ENCODE data around the gene HPSE2. TPM values are rescaled to one million over a fixed set of nuclear protein-coding genes. Genes with fewer than 3 reads are reported as not detected.

HPSE2 gene
- total and polyA plus RNA-seq, 2 of the 8 experiments (the other 6 are each of a cell fraction or from before 2014, with no cell fraction given) = 0.41 to 0.58 TPM

- Histone ChIP-seq H3K79me1 (ENCODE audit: low read depth, low read length) (no peaks in the 10 kb centered on the region), H3K4ac (replicated peaks; ENCODE audit: insufficient read length, low read depth, low read length) (no peak overlapping the region), H3K36me3 (ENCODE audit: control insufficient read depth in 2 of 4, insufficient read depth in 4 of 4, low read length in 3 of 4) (no peaks in the 10 kb centered on the region), H3K56ac (replicated peaks; ENCODE audit: insufficient read length, low read depth, low read length) (no peak overlapping the region), H3K9ac (replicated peaks in 1 of 4; ENCODE audit: extremely low read depth in 1 of 4, low read depth in 3 of 4, low read length in 3 of 4) (no peak overlapping the region; a peak in 1 of 7 replicates), H2BK120ac (replicated peaks; ENCODE audit: low read depth, low read length) (no peak overlapping the region), H3K4me1 (replicated peaks in 1 of 4; ENCODE audit: control insufficient read depth in 3 of 4, insufficient read depth in 4 of 4, low read length in 3 of 4) (0 out of 7 replicates have a peak, but pooled peaks cover 0 to 3% (median 0%) of the 10 kb centered on the region in 4 experiments), H2AFZ (ENCODE audit: low read length) (no peak overlapping the region; the same call in 1 of the 2 replicates), H2BK15ac (ENCODE audit: low read length) (no peak overlapping the region), H3K79me2 (ENCODE audit: control insufficient read depth in 1 of 2, insufficient read depth in 2 of 2, low read length in 2 of 2) (no peaks in the 10 kb centered on the region), H3K23ac (ENCODE audit: insufficient read length) (no peak overlapping the region), H2AK5ac (ENCODE audit: low read depth, low read length) (no peak overlapping the region), H2BK20ac (ENCODE audit: low read length) (no peak overlapping the region), H4K20me1 (replicated peaks in 1 of 2; ENCODE audit: control insufficient read depth in 1 of 2, insufficient read depth in 2 of 2, low read length in 2 of 2) (no peaks in the 10 kb centered on the region), H2BK12ac (ENCODE audit: low read depth, low read length) (no peak overlapping the region), H4K91ac (replicated peaks; ENCODE audit: insufficient read length, low read length) (no peak overlapping the region), H3K27ac (ENCODE audit: low read depth, low read length) (no peak overlapping the region), H2BK5ac (ENCODE audit: low read depth, low read length) (no peak overlapping the region), H3K27me3 (replicated peaks in 1 of 4; ENCODE audit: control insufficient read depth in 3 of 4, extremely low read depth in 1 of 4, insufficient read depth in 3 of 4, low read length in 3 of 4) (no peaks in the 10 kb centered on the region), H3K23me2 (ENCODE audit: low read depth, low read length) (peaks cover 2% of the 10 kb centered on the region; the same call in 1 of the 2 replicates), H3K14ac (ENCODE audit: insufficient read length) (no peak overlapping the region), H3K4me3 (ENCODE audit: extremely low read depth in 1 of 4, insufficient read depth in 2 of 4, low read depth in 3 of 4, low read length in 4 of 4) (no peak overlapping the region), H4K8ac (ENCODE audit: extremely low read depth, insufficient read depth, low read length) (no peak overlapping the region), H3K9me3 (ENCODE audit: insufficient read depth in 2 of 2, low read depth in 1 of 2, low read length in 1 of 2) (no peaks in the 10 kb centered on the region), H3K4me2 (ENCODE audit: insufficient read depth in 1 of 2, low read depth in 2 of 2, low read length in 2 of 2) (no peak overlapping the region), H4K5ac (ENCODE audit: insufficient read length, low read depth, low read length) (no peak overlapping the region), H3K18ac (ENCODE audit: extremely low read depth, low read length) (no peak overlapping the region)
- FAIRE-seq (no peak), DNase-seq (ENCODE audit: low read depth in 1 of 2, low spot score in 2 of 2) (no peak)
- TF ChIP-seq USF2 (IDR thresholded peaks at IDR 0.05; ENCODE audit: low read length) (no peak), TCF12 (IDR thresholded peaks at IDR 0.05; ENCODE audit: low read depth, low read length) (no peak), SP1 (IDR thresholded peaks at IDR 0.05; ENCODE audit: low read depth, low read length) (no peak), TEAD4 (IDR thresholded peaks at IDR 0.05; ENCODE audit: low read depth, low read length) (no peak)
- ChIA-PET CTCF (ENCODE audit: partially characterized antibody) (interaction anchor here (0.6 kb wide), 1 partner anchor 400 kb away, joined by 3 read pairs; no protein-coding TSS in a partner anchor), POLR2A (ENCODE audit: partially characterized antibody) (no interaction called here)
- WGBS, 2 experiments (ENCODE audit: extremely low coverage in 1 of 2, insufficient coverage in 1 of 2, insufficient read length in 1 of 2, insufficient replicate concordance in 2 of 2, low coverage in 1 of 2, low lambda C conversion rate in 2 of 2, missing lambda C conversion rate in 1 of 2) = 86% methylated on average over 4 of the region's 4 CpGs; no CpG with 5 or more reads in 1 of the 2 experiments
Observed at GRCh38 chr10:98956576-98957260, 278.9 kb downstream of the HPSE2 start.

Measured in H1 (cell line).